ENCODE data around the gene GNAT3.

GNAT3 gene

DNA sequence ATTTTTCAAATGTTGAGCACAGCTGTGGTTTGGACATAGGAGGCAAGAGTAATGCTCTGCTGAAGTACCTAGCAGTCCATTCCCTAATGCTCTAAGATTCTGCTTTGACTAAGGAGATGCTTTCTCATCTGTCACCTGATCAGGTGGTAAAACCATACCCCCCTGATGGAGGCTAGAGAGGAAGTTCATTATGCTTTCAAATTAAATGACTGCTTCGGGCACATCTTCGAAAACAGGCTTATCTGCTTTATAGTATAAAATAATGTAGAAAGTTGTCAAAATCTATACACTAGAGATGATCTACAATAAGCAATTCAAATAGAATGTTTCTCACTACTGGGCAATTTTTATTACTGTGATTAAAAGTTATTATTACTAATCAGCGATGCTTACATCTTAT, at the start of gene GNAT3:
Gene GNAT3, minus strand, starts transcription at position 101 of the 400 bp plus-strand sequence. CDS start 138 bp downstream, outside the sequence.
- H3K27ac ChIP-seq = no peak within 1 kb of the TSS
- TF ChIP-seq ZFX (IDR thresholded peaks at IDR 0.05; ENCODE audit: borderline replicate concordance) = no peak
- TF ChIP-seq CTCF (IDR thresholded peaks at IDR 0.05) = no peak

DNA sequence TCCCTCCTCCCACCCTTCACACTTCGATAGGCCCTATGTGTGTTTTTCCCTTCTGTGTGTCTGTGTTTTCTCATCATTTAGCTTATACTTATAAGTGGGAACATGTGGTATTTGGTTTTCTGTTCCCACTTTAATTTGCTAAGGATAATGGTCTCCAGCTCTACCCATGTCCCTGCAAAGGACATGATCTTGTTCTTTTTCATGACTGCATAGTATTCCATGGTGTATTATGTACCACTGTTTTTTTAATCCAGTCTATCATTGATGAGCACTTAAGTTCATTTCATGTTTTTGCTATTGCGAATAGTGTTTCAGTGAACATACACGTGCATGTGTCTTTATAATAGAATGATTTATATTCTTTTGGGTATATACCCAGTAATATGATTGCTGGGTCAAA, 46.3 kb upstream of the GNAT3 start:
- H3K27ac ChIP-seq = no peak overlapping the region
- no peak for TF ChIP-seq CTCF (IDR thresholded peaks at IDR 0.05)
- TF ChIP-seq ZFX (IDR thresholded peaks at IDR 0.05; ENCODE audit: borderline replicate concordance) = no peak

DNA sequence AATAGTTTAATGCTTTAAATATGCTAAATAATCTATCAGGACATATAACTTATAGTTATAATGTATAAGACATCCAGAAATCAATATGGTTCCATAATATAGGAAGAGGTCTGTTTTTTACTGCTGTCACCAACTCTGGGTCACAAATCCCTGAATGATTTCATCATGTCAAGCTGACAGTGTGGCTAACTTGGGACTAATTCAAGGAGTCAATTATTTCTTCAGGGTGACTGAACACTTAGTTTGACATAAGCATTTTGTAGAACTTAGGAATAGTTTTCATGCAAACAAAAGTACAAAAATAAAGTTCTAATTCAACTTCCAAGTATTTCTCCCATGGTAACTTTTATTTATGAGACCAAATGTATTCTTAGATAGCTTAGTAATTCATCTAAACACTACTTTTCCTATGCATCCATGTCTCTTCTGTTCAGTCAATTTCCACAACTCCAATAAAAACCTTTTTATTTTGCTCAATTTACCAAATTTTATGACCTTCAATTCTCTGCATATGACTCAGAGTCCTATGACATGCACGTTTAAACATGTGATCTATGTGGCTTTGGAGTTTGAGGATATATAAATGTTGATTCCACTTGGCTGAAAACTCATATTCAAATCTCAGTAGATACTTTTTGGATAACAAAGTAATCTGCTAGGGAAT, 40.3 kb upstream of the GNAT3 start:
- TF ChIP-seq ZFX (IDR thresholded peaks at IDR 0.05; ENCODE audit: borderline replicate concordance) (no peak), CTCF (IDR thresholded peaks at IDR 0.05) (no peak)
- no peak overlapping the region for H3K27ac ChIP-seq

DNA sequence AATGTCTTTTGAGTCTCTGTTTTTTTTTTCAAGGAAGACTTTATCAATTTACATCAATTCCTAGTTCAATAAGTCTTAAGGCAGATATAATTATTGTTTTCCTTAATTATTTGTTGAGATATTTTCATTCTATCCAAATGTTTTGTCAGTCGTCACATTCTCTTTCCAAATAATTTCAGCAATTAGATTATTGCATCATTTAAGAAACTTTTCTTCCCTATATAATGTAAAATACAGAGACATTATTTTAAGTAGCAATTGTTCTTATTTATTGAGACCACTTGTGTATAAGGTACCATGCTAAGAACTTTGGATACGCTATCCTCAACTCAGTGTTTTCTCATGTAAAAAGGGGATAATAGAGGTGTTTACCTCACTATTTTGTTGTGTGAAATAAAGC, 38.1 kb upstream of the GNAT3 start:
- H3K27ac ChIP-seq = no peak overlapping the region
- TF ChIP-seq ZFX (IDR thresholded peaks at IDR 0.05; ENCODE audit: borderline replicate concordance) (no peak), CTCF (IDR thresholded peaks at IDR 0.05) (no peak)

- H3K27ac ChIP-seq = no peak overlapping the region
- TF ChIP-seq CTCF (IDR thresholded peaks at IDR 0.05) (no peak), ZFX (IDR thresholded peaks at IDR 0.05; ENCODE audit: borderline replicate concordance) (no peak)
Observed at GRCh38 chr7:80548840-80549530, 37.1 kb upstream of the GNAT3 start.

- H3K27ac ChIP-seq = no peak overlapping the region
- TF ChIP-seq CTCF (IDR thresholded peaks at IDR 0.05) (no peak), ZFX (IDR thresholded peaks at IDR 0.05; ENCODE audit: borderline replicate concordance) (no peak)
Observed at GRCh38 chr7:80542398-80542797, 30.5 kb upstream of the GNAT3 start.

DNA sequence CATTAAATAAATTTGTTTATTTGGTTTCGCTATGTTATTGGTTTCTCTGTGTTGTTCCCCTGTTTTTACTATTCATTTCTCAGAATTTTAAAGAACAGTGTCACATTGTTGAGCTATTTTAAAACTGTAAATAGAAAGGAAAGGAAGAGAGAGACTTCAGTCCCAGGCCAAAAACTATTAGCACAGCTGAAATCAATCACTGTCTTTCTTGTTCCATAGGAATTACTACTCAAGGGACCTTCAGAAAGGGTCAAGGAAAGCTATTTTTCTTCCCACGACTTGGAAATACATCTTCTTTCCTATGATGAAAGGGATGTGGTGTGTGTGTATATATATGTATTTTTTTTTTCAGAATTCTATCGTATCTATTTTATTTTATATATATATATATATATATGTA, 29.0 kb upstream of the GNAT3 start:
- no peak overlapping the region for H3K27ac ChIP-seq
- no peak for TF ChIP-seq CTCF (IDR thresholded peaks at IDR 0.05)

All from 22Rv1 (cell line).